ENCODE data around the gene STK40.

Gene STK40

GRCh38 chr1:36349839-36350238, 35.9 kb downstream of the STK40 start:
- Histone ChIP-seq H3K36me3 (ENCODE audit: control insufficient read depth, insufficient read depth, low read length) (peaks cover 46% of the 10 kb centered on the region), H3K27me3 (ENCODE audit: control insufficient read depth, insufficient read depth, low read length) (no peaks in the 10 kb centered on the region), H3K9ac (ENCODE audit: low read depth, low read length) (no peak overlapping the region), H3K9me3 (ENCODE audit: control insufficient read depth, insufficient read depth, low read length) (no peaks in the 10 kb centered on the region), H3K4me3 (ENCODE audit: low read depth, low read length) (no peak overlapping the region), H3K4me1 (ENCODE audit: control insufficient read depth, insufficient read depth, low read length) (no peaks in the 10 kb centered on the region)

- no peak overlapping the region for H3K4me3 ChIP-seq (ENCODE audit: low read depth, low read length)
- peaks cover 41% of the 10 kb centered on the region for H3K36me3 ChIP-seq (ENCODE audit: control insufficient read depth, insufficient read depth, low read length)
Observed at GRCh38 chr1:36349241-36349671, 36.5 kb downstream of the STK40 start.

GRCh38 chr1:36346741-36347370, 38.9 kb downstream of the STK40 start:
- H3K36me3 ChIP-seq (ENCODE audit: control insufficient read depth, insufficient read depth, low read length), result peaks cover 44% of the 10 kb centered on the region
- no peak overlapping the region for H3K9ac ChIP-seq (ENCODE audit: low read depth, low read length)
- H3K4me1 ChIP-seq (ENCODE audit: control insufficient read depth, insufficient read depth, low read length), result no peaks in the 10 kb centered on the region
- H3K4me3 ChIP-seq (ENCODE audit: low read depth, low read length), result no peak overlapping the region
- no peaks in the 10 kb centered on the region for H3K9me3 ChIP-seq (ENCODE audit: control insufficient read depth, insufficient read depth, low read length)
- no peaks in the 10 kb centered on the region for H3K27me3 ChIP-seq (ENCODE audit: control insufficient read depth, insufficient read depth, low read length)

More at GRCh38 chr1:36349241-36349671, 36.5 kb downstream of the STK40 start:
- no peak overlapping the region for H3K9ac ChIP-seq (ENCODE audit: low read depth, low read length)
- no peaks in the 10 kb centered on the region for H3K9me3 ChIP-seq (ENCODE audit: control insufficient read depth, insufficient read depth, low read length)
- H3K27me3 ChIP-seq (ENCODE audit: control insufficient read depth, insufficient read depth, low read length), result no peaks in the 10 kb centered on the region
- H3K4me1 ChIP-seq (ENCODE audit: control insufficient read depth, insufficient read depth, low read length), result no peaks in the 10 kb centered on the region

- H3K9me3 ChIP-seq (ENCODE audit: control insufficient read depth, insufficient read depth, low read length), result no peaks in the 10 kb centered on the region
- H3K4me1 ChIP-seq (ENCODE audit: control insufficient read depth, insufficient read depth, low read length), result no peaks in the 10 kb centered on the region
- H3K9ac ChIP-seq (ENCODE audit: low read depth, low read length), result no peak overlapping the region
- no peaks in the 10 kb centered on the region for H3K27me3 ChIP-seq (ENCODE audit: control insufficient read depth, insufficient read depth, low read length)
- no peak overlapping the region for H3K4me3 ChIP-seq (ENCODE audit: low read depth, low read length)
- peaks cover 43% of the 10 kb centered on the region for H3K36me3 ChIP-seq (ENCODE audit: control insufficient read depth, insufficient read depth, low read length)
Observed at GRCh38 chr1:36345353-36345752, 40.4 kb downstream of the STK40 start.

GRCh38 chr1:36344395-36344680, 41.4 kb downstream of the STK40 start:
- H3K9me3 ChIP-seq (ENCODE audit: control insufficient read depth, insufficient read depth, low read length), result no peaks in the 10 kb centered on the region
- H3K4me1 ChIP-seq (ENCODE audit: control insufficient read depth, insufficient read depth, low read length), result no peaks in the 10 kb centered on the region
- H3K27me3 ChIP-seq (ENCODE audit: control insufficient read depth, insufficient read depth, low read length), result no peaks in the 10 kb centered on the region
- no peak overlapping the region for H3K9ac ChIP-seq (ENCODE audit: low read depth, low read length)
- H3K4me3 ChIP-seq (ENCODE audit: low read depth, low read length), result no peak overlapping the region
- peaks cover 43% of the 10 kb centered on the region for H3K36me3 ChIP-seq (ENCODE audit: control insufficient read depth, insufficient read depth, low read length)

GRCh38 chr1:36343651-36344394, 41.9 kb downstream of the STK40 start:
- Histone ChIP-seq H3K4me3 (ENCODE audit: low read depth, low read length) (no peak overlapping the region), H3K4me1 (ENCODE audit: control insufficient read depth, insufficient read depth, low read length) (no peaks in the 10 kb centered on the region), H3K27me3 (ENCODE audit: control insufficient read depth, insufficient read depth, low read length) (no peaks in the 10 kb centered on the region), H3K9ac (ENCODE audit: low read depth, low read length) (no peak overlapping the region), H3K36me3 (ENCODE audit: control insufficient read depth, insufficient read depth, low read length) (peaks cover 45% of the 10 kb centered on the region), H3K9me3 (ENCODE audit: control insufficient read depth, insufficient read depth, low read length) (no peaks in the 10 kb centered on the region)

GRCh38 chr1:36342426-36343185, 43.1 kb downstream of the STK40 start:
- Histone ChIP-seq H3K9me3 (ENCODE audit: control insufficient read depth, insufficient read depth, low read length) (no peaks in the 10 kb centered on the region), H3K27me3 (ENCODE audit: control insufficient read depth, insufficient read depth, low read length) (no peaks in the 10 kb centered on the region), H3K4me1 (ENCODE audit: control insufficient read depth, insufficient read depth, low read length) (no peaks in the 10 kb centered on the region), H3K4me3 (ENCODE audit: low read depth, low read length) (no peak overlapping the region), H3K36me3 (ENCODE audit: control insufficient read depth, insufficient read depth, low read length) (peaks cover 38% of the 10 kb centered on the region), H3K9ac (ENCODE audit: low read depth, low read length) (no peak overlapping the region)

- H3K4me3 ChIP-seq (ENCODE audit: low read depth, low read length), result no peak overlapping the region
- no peaks in the 10 kb centered on the region for H3K9me3 ChIP-seq (ENCODE audit: control insufficient read depth, insufficient read depth, low read length)
- peaks cover 33% of the 10 kb centered on the region for H3K36me3 ChIP-seq (ENCODE audit: control insufficient read depth, insufficient read depth, low read length)
- H3K4me1 ChIP-seq (ENCODE audit: control insufficient read depth, insufficient read depth, low read length), result no peaks in the 10 kb centered on the region
- H3K9ac ChIP-seq (ENCODE audit: low read depth, low read length), result no peak overlapping the region
- H3K27me3 ChIP-seq (ENCODE audit: control insufficient read depth, insufficient read depth, low read length), result no peaks in the 10 kb centered on the region
Observed at GRCh38 chr1:36341626-36342320, 44.0 kb downstream of the STK40 start.

- no peak overlapping the region for H3K4me3 ChIP-seq (ENCODE audit: low read depth, low read length)
- H3K4me1 ChIP-seq (ENCODE audit: control insufficient read depth, insufficient read depth, low read length), result no peaks in the 10 kb centered on the region
- peaks cover 3% of the 10 kb centered on the region for H3K27me3 ChIP-seq (ENCODE audit: control insufficient read depth, insufficient read depth, low read length)
- H3K36me3 ChIP-seq (ENCODE audit: control insufficient read depth, insufficient read depth, low read length), result peaks cover 19% of the 10 kb centered on the region
- no peak overlapping the region for H3K9ac ChIP-seq (ENCODE audit: low read depth, low read length)
- no peaks in the 10 kb centered on the region for H3K9me3 ChIP-seq (ENCODE audit: control insufficient read depth, insufficient read depth, low read length)
Observed at GRCh38 chr1:36339615-36340014, 46.1 kb downstream of the STK40 start.

GRCh38 chr1:36339215-36339614, 46.5 kb downstream of the STK40 start:
- H3K4me1 ChIP-seq (ENCODE audit: control insufficient read depth, insufficient read depth, low read length), result no peaks in the 10 kb centered on the region
- H3K27me3 ChIP-seq (ENCODE audit: control insufficient read depth, insufficient read depth, low read length), result peaks cover 4% of the 10 kb centered on the region
- peaks cover 19% of the 10 kb centered on the region for H3K36me3 ChIP-seq (ENCODE audit: control insufficient read depth, insufficient read depth, low read length)
- no peak overlapping the region for H3K9ac ChIP-seq (ENCODE audit: low read depth, low read length)
- no peak overlapping the region for H3K4me3 ChIP-seq (ENCODE audit: low read depth, low read length)
- H3K9me3 ChIP-seq (ENCODE audit: control insufficient read depth, insufficient read depth, low read length), result no peaks in the 10 kb centered on the region

- H3K27me3 ChIP-seq (ENCODE audit: control insufficient read depth, insufficient read depth, low read length), result peaks cover 4% of the 10 kb centered on the region
- no peak overlapping the region for H3K4me3 ChIP-seq (ENCODE audit: low read depth, low read length)
- peaks cover 8% of the 10 kb centered on the region for H3K36me3 ChIP-seq (ENCODE audit: control insufficient read depth, insufficient read depth, low read length)
- no peaks in the 10 kb centered on the region for H3K4me1 ChIP-seq (ENCODE audit: control insufficient read depth, insufficient read depth, low read length)
- H3K9me3 ChIP-seq (ENCODE audit: control insufficient read depth, insufficient read depth, low read length), result no peaks in the 10 kb centered on the region
- no peak overlapping the region for H3K9ac ChIP-seq (ENCODE audit: low read depth, low read length)
Observed at GRCh38 chr1:36337830-36338229, 47.9 kb downstream of the STK40 start.

Data from iPS-15b (cell line).